D721Med (cell line): ENCODE results near the gene KCNIP1.

Experiments
- DNase-seq: peaks from one replicate; pipeline ENCODE4 v3.0.0; 2011; ENCODE audit warnings: low spot score; ENCODE audit not compliant: insufficient read length
- FAIRE-seq: peaks from 2 replicates; lab custom pipeline; 2011; peaks lifted over from hg19 to GRCh38; lab: Jason Lieb, UNC
- CTCF ChIP-seq: IDR thresholded peaks from 2 replicates; pipeline ENCODE4 v1.5.1; 2012; ENCODE audit warnings: mild to moderate bottlenecking, control low read depth; ENCODE audit not compliant: insufficient read depth; ENCODE audit errors: missing control alignments

KCNIP1 gene

GRCh38 chr5:170551622-170552021 is 47.8 kb downstream of the KCNIP1 start:
- FAIRE-seq (no peak), DNase-seq (no peak)
- no peak for TF ChIP-seq CTCF

GRCh38 chr5:170552621-170553115 is 48.8 kb downstream of the KCNIP1 start:
- no peak for FAIRE-seq
- no peak for DNase-seq

GRCh38 chr5:170553218-170553617 is 49.4 kb downstream of the KCNIP1 start:
- no peak for TF ChIP-seq CTCF
- FAIRE-seq (no peak), DNase-seq (no peak)

More at GRCh38 chr5:170552621-170553115, 48.8 kb downstream of the KCNIP1 start:
- TF ChIP-seq CTCF: no peak

GRCh38 chr5:170554521-170555267 is 50.9 kb downstream of the KCNIP1 start:
- DNase-seq (no peak), FAIRE-seq (no peak)
- no peak for TF ChIP-seq CTCF

GRCh38 chr5:170557314-170557713 is 53.5 kb downstream of the KCNIP1 start:
- no peak for FAIRE-seq
- TF ChIP-seq CTCF: no peak
- DNase-seq: no peak

- FAIRE-seq: no peak
- no peak for DNase-seq
- TF ChIP-seq CTCF: no peak
These were observed 55.5 kb downstream of the KCNIP1 start for GRCh38 chr5:170559296-170559695.

- DNase-seq (no peak), FAIRE-seq (no peak)
- no peak for TF ChIP-seq CTCF
These were observed 57.1 kb downstream of the KCNIP1 start for GRCh38 chr5:170560938-170561337.
